ENCODE measurements around the gene GNPTAB. TPM values are rescaled to one million over a fixed set of nuclear protein-coding genes. Genes with fewer than 3 reads are reported as not detected.

Gene GNPTAB
- total and polyA plus RNA-seq, 2 of the 13 experiments (the other 11 are each of a cell fraction or from before 2014, with no cell fraction given) = 13.6 to 19.4 TPM

DNA sequence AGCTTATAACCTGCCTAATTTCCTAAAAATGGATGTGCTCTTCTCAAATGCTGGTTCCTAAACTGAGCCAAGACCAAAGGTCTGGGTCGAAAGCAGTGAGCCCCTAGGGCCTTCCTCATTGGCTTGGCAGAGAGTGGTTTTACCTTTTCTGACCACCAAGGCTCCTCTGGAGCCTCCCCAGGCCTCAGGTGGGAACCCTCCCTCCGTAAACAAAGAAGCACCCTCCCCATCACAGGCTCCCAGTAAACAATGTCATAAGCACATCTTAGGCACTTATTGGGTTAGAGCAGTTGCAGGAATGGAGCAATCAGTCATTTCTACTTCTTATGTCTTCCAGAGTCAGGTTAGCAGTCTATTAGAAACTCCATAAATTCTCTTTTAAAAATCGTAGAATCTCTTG lies 127.3 kb downstream of the GNPTAB start (continued):
- TF ChIP-seq, protein P1, sequence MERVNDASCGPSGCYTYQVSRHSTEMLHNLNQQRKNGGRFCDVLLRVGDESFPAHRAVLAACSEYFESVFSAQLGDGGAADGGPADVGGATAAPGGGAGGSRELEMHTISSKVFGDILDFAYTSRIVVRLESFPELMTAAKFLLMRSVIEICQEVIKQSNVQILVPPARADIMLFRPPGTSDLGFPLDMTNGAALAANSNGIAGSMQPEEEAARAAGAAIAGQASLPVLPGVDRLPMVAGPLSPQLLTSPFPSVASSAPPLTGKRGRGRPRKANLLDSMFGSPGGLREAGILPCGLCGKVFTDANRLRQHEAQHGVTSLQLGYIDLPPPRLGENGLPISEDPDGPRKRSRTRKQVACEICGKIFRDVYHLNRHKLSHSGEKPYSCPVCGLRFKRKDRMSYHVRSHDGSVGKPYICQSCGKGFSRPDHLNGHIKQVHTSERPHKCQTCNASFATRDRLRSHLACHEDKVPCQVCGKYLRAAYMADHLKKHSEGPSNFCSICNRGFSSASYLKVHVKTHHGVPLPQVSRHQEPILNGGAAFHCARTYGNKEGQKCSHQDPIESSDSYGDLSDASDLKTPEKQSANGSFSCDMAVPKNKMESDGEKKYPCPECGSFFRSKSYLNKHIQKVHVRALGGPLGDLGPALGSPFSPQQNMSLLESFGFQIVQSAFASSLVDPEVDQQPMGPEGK (CRISPR knock-in tag; IDR thresholded peaks at IDR 0.05) = peak; percentile 56; the same call in 1 of the 2 replicates
- TF ChIP-seq ZNF333 (CRISPR knock-in tag; IDR thresholded peaks at IDR 0.05; ENCODE audit: borderline replicate concordance) (no peak), ZSCAN9 (CRISPR knock-in tag; IDR thresholded peaks at IDR 0.05; ENCODE audit: borderline replicate concordance) (no peak), SUZ12 (IDR thresholded peaks at IDR 0.05; ENCODE audit: low read depth, low read length) (no peak), SIX4 (CRISPR knock-in tag; IDR thresholded peaks at IDR 0.05) (no peak), IRX3 (CRISPR knock-in tag; IDR thresholded peaks at IDR 0.05; ENCODE audit: borderline replicate concordance, low read depth) (no peak), RXRB (CRISPR knock-in tag; IDR thresholded peaks at IDR 0.05; ENCODE audit: borderline replicate concordance) (no peak)

DNA sequence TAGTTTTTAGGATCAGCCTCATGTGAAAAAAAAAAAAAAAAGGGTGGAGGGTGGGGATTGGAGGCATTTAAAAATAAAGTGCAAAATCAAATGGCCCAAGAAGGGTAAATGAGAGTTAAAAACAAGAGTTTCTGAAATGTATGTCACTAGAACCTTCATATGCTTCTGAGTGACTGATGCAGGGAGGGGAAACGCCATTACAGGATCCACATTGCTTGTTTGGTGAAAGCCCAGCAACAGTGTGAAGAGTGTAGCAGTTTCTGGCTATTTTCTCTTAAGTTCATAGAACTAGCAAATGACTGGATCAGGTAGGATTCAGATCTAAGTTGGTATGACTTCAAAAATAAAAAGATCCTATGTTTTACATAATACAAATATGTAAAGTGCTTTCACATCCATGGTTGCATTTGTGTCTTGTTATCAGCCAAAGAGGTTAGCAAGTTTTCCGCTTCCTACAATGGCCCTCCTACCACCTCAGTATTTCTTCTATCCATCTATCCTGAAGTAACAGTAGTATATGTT lies 130.4 kb downstream of the GNPTAB start:
- peak overlapping the region; percentile 97 to 100 (median 99); a peak in 5 of 6 replicates for H3K4me3 ChIP-seq (replicated peaks in 1 of 3; ENCODE audit: insufficient read depth in 1 of 3, low read depth in 2 of 3, low read length in 3 of 3)
- ChIA-PET CTCF (ENCODE audit: low intra/inter-chr PET ratio, low total read pairs) (no interaction called here), POLR2A (interaction anchor here (2.8 kb wide), 1 partner anchor 101 kb away, joined by 15 read pairs; no protein-coding TSS in a partner anchor)
- no peaks in the 10 kb centered on the region for H3K9me3 ChIP-seq (ENCODE audit: low read length)
- H4K20me1 ChIP-seq (ENCODE audit: insufficient read depth, low read length) = peaks cover 26% of the 10 kb centered on the region
- no peak overlapping the region for H2AFZ ChIP-seq (ENCODE audit: low read length)
- peaks cover 72% of the 10 kb centered on the region for H3K79me2 ChIP-seq (ENCODE audit: insufficient read depth, low read length)
- H3K4me1 ChIP-seq (ENCODE audit: insufficient read depth, low read length) = peaks cover 57% of the 10 kb centered on the region
- in situ Hi-C loops (cut with HindIII; ENCODE audit: extremely low pct_ligation_motif_present, low pct_unique_long_range_greater_than_20kb) (no loop called here), intact Hi-C loops (cut with micrococcal nuclease; ENCODE audit: unreplicated experiment) (no loop called here)
- peak overlapping the region; percentile 95 for H3K9ac ChIP-seq (ENCODE audit: insufficient read depth, low read depth, low read length)
- H3K4me2 ChIP-seq (ENCODE audit: low read depth, low read length) = peak overlapping the region; percentile 79
- FAIRE-seq (no peak), ATAC-seq (no peak), DNase-seq (ENCODE audit: low spot score) (no peak)
- peak overlapping the region; percentile 98 for H3K27ac ChIP-seq (ENCODE audit: extremely low read length, insufficient read depth, low read length)
- peak; percentile 35 for TF ChIP-seq RBM22 (optimal IDR thresholded peaks at IDR 0.05; ENCODE audit: low read length)
- TF ChIP-seq ZBTB1 (CRISPR knock-in tag; IDR thresholded peaks at IDR 0.05; ENCODE audit: borderline replicate concordance) = no peak
- TF ChIP-seq ZC3H13 (CRISPR knock-in tag; IDR thresholded peaks at IDR 0.05) = no peak
- no peak for TF ChIP-seq ZNF256 (CRISPR knock-in tag; conservative IDR thresholded peaks at IDR 0.05)
- TF ChIP-seq KDM1A (CRISPR knock-in tag; IDR thresholded peaks at IDR 0.05) = no peak
- TF ChIP-seq TEAD3 (CRISPR knock-in tag; optimal IDR thresholded peaks at IDR 0.05; ENCODE audit: borderline replicate concordance) = peak; percentile 18
- TF ChIP-seq RBFOX2 (IDR thresholded peaks at IDR 0.05; ENCODE audit: low read depth, low read length) = peak; percentile 47; the same call in 1 of the 2 replicates
- no peak for TF ChIP-seq TMF1 (CRISPR knock-in tag; IDR thresholded peaks at IDR 0.05; ENCODE audit: low read depth)
- TF ChIP-seq ZNF674 (CRISPR knock-in tag; IDR thresholded peaks at IDR 0.05; ENCODE audit: low read depth) = no peak
- TF ChIP-seq SAP130 (CRISPR knock-in tag; IDR thresholded peaks at IDR 0.05; ENCODE audit: low read depth) = 0 out of 2 replicates have a peak, but pooled peaks have one; percentile 20
- 43% methylated on average over 2 of the region's 2 CpGs for WGBS (ENCODE audit: low lambda C conversion rate)
- peaks cover 2 to 10% of the 10 kb centered on the region in 2 experiments; a peak in 2 of 5 replicates for H3K36me3 ChIP-seq (replicated peaks in 1 of 2; ENCODE audit: control insufficient read depth in 1 of 2, insufficient read depth in 2 of 2, low read length in 2 of 2)
- H3K27me3 ChIP-seq (ENCODE audit: control insufficient read depth in 1 of 2, insufficient read depth in 2 of 2, low read length in 2 of 2) = no peaks in the 10 kb centered on the region; a peak in 2 of 5 replicates
- no TSS peak for BruUV-seq (replicated peaks)
